K562 (cell line): ENCODE data around the gene ACTRT1. TPM values are rescaled to one million over a fixed set of nuclear protein-coding genes. Genes with fewer than 3 reads are reported as not detected.

Source experiments
- ATAC-seq: fragments of 200-7000 bp; cut with Tn5 transposase; 3 replicates; pipeline ENCODE4 v1.9.1; 2020; ENCODE audit warnings: moderate library complexity
- BruUV-seq: library from RNA; stranded (reverse); fragments of 400-500 nt; replicated peaks from 2 replicates; lab custom pipeline; 2021; lab: Mats Ljungman, UMichigan
- CTCF ChIA-PET: fragments of 300-600 bp; formaldehyde crosslinking; extraction: SDS; loops from one replicate; lab custom pipeline; 2021; ENCODE audit warnings: low intra/inter-chr PET ratio; lab: Yijun Ruan, JAX
- POLR2A ChIA-PET: fragments of 300-600, 350-650 bp; sonication (Branson Sonifier 250); formaldehyde crosslinking; extraction: SDS; loops from one replicate; lab custom pipeline; 2021; ENCODE audit warnings: antibody characterized with exemption, inconsistent platforms; lab: Yijun Ruan, JAX
- DNase-seq, 4 experiments: peaks; one replicate each; pipeline versions ENCODE4 v3.0.0 to v3.0.0-alpha.2; 2011 to 2018; ENCODE audit warnings: low spot score in 3 of 4, mixed read lengths in 3 of 4; ENCODE audit errors: extremely low read depth in 1 of 4
- FAIRE-seq: peaks from 2 replicates; lab custom pipeline; 2011; peaks lifted over from hg19 to GRCh38; lab: Jason Lieb, UNC
- H2AFZ ChIP-seq: 2 replicates; pipeline ENCODE4 v1.6.0; 2011; ENCODE audit warnings: low read depth, low read length, control low read depth, inconsistent platforms
- H3K27ac ChIP-seq: fragments of 200-600 bp; 3 replicates; pipeline ENCODE4 v1.8.0; 2011; ENCODE audit warnings: low read depth, mild to moderate bottlenecking, control low read depth, inconsistent platforms, low read length, moderate library complexity, mixed read lengths; ENCODE audit errors: extremely low read depth
- H3K27me3 ChIP-seq, 2 experiments: fragments of 300-600 bp in 1 of 2; 2 replicates in 1 of 2; 3 replicates in 1 of 2; pipeline versions ENCODE4 v1.6.0 to v1.8.0; 2011; ENCODE audit warnings: inconsistent platforms in 2 of 2, low read length in 2 of 2, mild to moderate bottlenecking in 1 of 2, mixed read lengths in 1 of 2, moderate library complexity in 1 of 2; ENCODE audit not compliant: control insufficient read depth in 2 of 2, insufficient read depth in 2 of 2
- H3K36me3 ChIP-seq: fragments of 300-600 bp; 3 replicates; pipeline ENCODE4 v1.8.0; 2011; ENCODE audit warnings: mild to moderate bottlenecking, low read length, inconsistent platforms; ENCODE audit not compliant: control insufficient read depth, insufficient read depth
- H3K4me1 ChIP-seq, 2 experiments: fragments of 200-600 bp in 1 of 2; replicated peaks in 1 of 2; 2 replicates in 1 of 2; 3 replicates in 1 of 2; pipeline versions ENCODE4 v1.5.1 to v1.8.0; 2011; ENCODE audit warnings: inconsistent platforms in 2 of 2, low read length in 2 of 2, mild to moderate bottlenecking in 1 of 2, mixed read lengths in 1 of 2, moderate library complexity in 1 of 2; ENCODE audit not compliant: control insufficient read depth in 2 of 2, insufficient read depth in 2 of 2
- H3K4me2 ChIP-seq: 2 replicates; pipeline ENCODE4 v1.6.1; 2011; ENCODE audit warnings: low read length, control low read depth, inconsistent platforms, mixed read lengths; ENCODE audit not compliant: insufficient read depth
- H3K4me3 ChIP-seq: fragments of 200-600 bp; sonication (generic), shearing (Covaris generic); 2 replicates; pipeline ENCODE4 v1.5.1; 2016; ENCODE audit warnings: control low read depth, inconsistent platforms
- H3K79me2 ChIP-seq: fragments of 200-600 bp; 3 replicates; pipeline ENCODE4 v1.8.0; 2011; ENCODE audit warnings: low read length, inconsistent platforms; ENCODE audit not compliant: control insufficient read depth, insufficient read depth
- H3K9ac ChIP-seq, 2 experiments: 2 replicates each; pipeline versions ENCODE4 v1.6.0 to v1.6.1; 2011; ENCODE audit warnings: low read depth in 2 of 2, low read length in 2 of 2, control low read depth in 1 of 2, inconsistent platforms in 1 of 2, mild to moderate bottlenecking in 1 of 2, mixed read lengths in 1 of 2; ENCODE audit not compliant: insufficient read depth in 1 of 2
- H3K9me1 ChIP-seq: one replicate; pipeline ENCODE4 v1.6.0; 2011; ENCODE audit warnings: inconsistent platforms, mild to moderate bottlenecking, low read length, moderate library complexity; ENCODE audit not compliant: control insufficient read depth, insufficient read depth
- H3K9me3 ChIP-seq: replicated peaks from 2 replicates; pipeline ENCODE4 v1.5.1; 2011; ENCODE audit warnings: low read depth, low read length, inconsistent platforms; ENCODE audit not compliant: control insufficient read depth, insufficient read depth
- H4K20me1 ChIP-seq: replicated peaks from 2 replicates; pipeline ENCODE4 v1.6.1; 2011; ENCODE audit warnings: low read length, inconsistent platforms, mixed read lengths; ENCODE audit not compliant: control insufficient read depth, insufficient read depth
- BRD4 ChIP-seq: fragments of 200-600 bp; sonication (generic); IDR thresholded peaks from 2 replicates; pipeline ENCODE4 v1.6.1; 2017; ENCODE audit warnings: inconsistent platforms
- BRD9 ChIP-seq: fragments of 450-650 bp; IDR thresholded peaks from 2 replicates; pipeline ENCODE4 v1.6.1; 2018; ENCODE audit warnings: low read depth; ENCODE audit not compliant: partially characterized antibody
- CHD1 ChIP-seq: fragments of 200-600 bp; sonication (generic); IDR thresholded peaks from one replicate; pipeline ENCODE4 v1.6.1; 2012; ENCODE audit warnings: mild to moderate bottlenecking, moderate library complexity, low read length, inconsistent platforms
- L3MBTL2 ChIP-seq: fragments of 450-650 bp; IDR thresholded peaks from 2 replicates; pipeline ENCODE4 v1.6.1; 2016; ENCODE audit warnings: mild to moderate bottlenecking, moderate library complexity
- MTA2 ChIP-seq: fragments of 450-650 bp; IDR thresholded peaks from 2 replicates; pipeline ENCODE4 v1.6.1; 2016; ENCODE audit warnings: low read depth
- NCOA2 ChIP-seq, 2 experiments: fragments of 450-650 bp; IDR thresholded peaks; 2 replicates each; pipeline ENCODE4 v1.6.1; 2018; ENCODE audit warnings: mild to moderate bottlenecking in 2 of 2, moderate library complexity in 1 of 2; ENCODE audit not compliant: partially characterized antibody in 2 of 2
- NCOA4 ChIP-seq: fragments of 450-650 bp; IDR thresholded peaks from 2 replicates; pipeline ENCODE4 v1.6.1; 2018; ENCODE audit warnings: mild to moderate bottlenecking; ENCODE audit not compliant: partially characterized antibody
- SPI1 ChIP-seq: IDR thresholded peaks from 2 replicates; pipeline ENCODE4 v1.6.1; 2011; ENCODE audit warnings: low read depth, low read length, control low read depth, borderline replicate concordance
- ZNF165 ChIP-seq: fragments of 250-450 bp; sonication (Bioruptor Pico); IDR thresholded peaks from 2 replicates; pipeline ENCODE4 v1.4.0; 2020; ENCODE audit warnings: borderline replicate concordance
- ZNF75A ChIP-seq: fragments of 450-650 bp; formaldehyde crosslinking; IDR thresholded peaks from 2 replicates; pipeline ENCODE4 v1.4.0; 2020; ENCODE audit warnings: mild to moderate bottlenecking
- ZNF778 ChIP-seq: fragments of 450-650 bp; formaldehyde crosslinking; IDR thresholded peaks from 2 replicates; pipeline ENCODE4 v1.4.0; 2020; ENCODE audit warnings: mild to moderate bottlenecking, moderate library complexity
- WGBS: fragments of 100-300 bp; shearing (Covaris generic); methylation state at CpG from one replicate; pipeline ENCODE4 v1.1.6; 2016; ENCODE audit warnings: low coverage, mixed read lengths; ENCODE audit not compliant: insufficient coverage; ENCODE audit errors: missing lambda C conversion rate; 5-methylcytosine and 5-hydroxymethylcytosine counted together
- in situ Hi-C: fragments of 300-500 bp; cut with MboI; formaldehyde crosslinking; loops from 4 replicates; pipeline ENCODE4 v1.15.0; 2018; ENCODE audit warnings: inconsistent platforms, mixed read lengths
- intact Hi-C: fragments of 100-400 bp; cut with micrococcal nuclease; formaldehyde crosslinking; loops from 2 replicates; pipeline ENCODE4 v1.14.2; 2022
- polyA plus RNA-seq, 8 experiments: library from polyadenylated mRNA; depleted of rRNA in 4 of 8; stranded (reverse) in 5 of 8; unstranded in 3 of 8; fragments of >200 nt; fragmentation: Nextera tagmentation in 2 of 8; fragmentation: Illumina TruSeq in 1 of 8; extraction: Ambion mirVana in 2 of 8; extraction: Trizol in 1 of 8; gene quantifications; 2 replicates each; pipeline versions ENCODE4 v1.2.1 to v1.2.3, GENCODE V29; 2011 to 2014; ENCODE audit warnings: inconsistent platforms in 1 of 8, missing spikeins in 1 of 8
- total RNA-seq, 7 experiments: library from RNA; depleted of rRNA in 6 of 7; stranded (reverse); fragments of >200 nt in 6 of 7; fragmentation: Illumina TruSeq in 2 of 7; extraction: Trizol in 2 of 7; gene quantifications; 2 replicates each; pipeline versions ENCODE4 v1.2.1 to v1.2.3, GENCODE V29; 2011 to 2021; ENCODE audit warnings: low replicate concordance in 1 of 7
- TF ChIP-seq, protein P1 (sequence below): sonication (generic); formaldehyde crosslinking; IDR thresholded peaks from 2 replicates; pipeline ENCODE4 v1.4.0; 2020; ENCODE audit warnings: mild to moderate bottlenecking, missing genetic modification reagents
- TF ChIP-seq, protein P2 (sequence below): sonication (generic); formaldehyde crosslinking; IDR thresholded peaks from 2 replicates; pipeline ENCODE4 v1.8.0; 2022; ENCODE audit warnings: mild to moderate bottlenecking, missing genetic modification reagents
- TF ChIP-seq, protein P3 (sequence below): fragments of 450-650 bp; formaldehyde crosslinking; IDR thresholded peaks from 2 replicates; pipeline ENCODE4 v1.4.0; 2020; ENCODE audit warnings: mild to moderate bottlenecking

ACTRT1 gene
- total and polyA plus RNA-seq, 9 of the 15 experiments (the other 6 are each of a cell fraction or from before 2014, with no cell fraction given), result not detected

DNA sequence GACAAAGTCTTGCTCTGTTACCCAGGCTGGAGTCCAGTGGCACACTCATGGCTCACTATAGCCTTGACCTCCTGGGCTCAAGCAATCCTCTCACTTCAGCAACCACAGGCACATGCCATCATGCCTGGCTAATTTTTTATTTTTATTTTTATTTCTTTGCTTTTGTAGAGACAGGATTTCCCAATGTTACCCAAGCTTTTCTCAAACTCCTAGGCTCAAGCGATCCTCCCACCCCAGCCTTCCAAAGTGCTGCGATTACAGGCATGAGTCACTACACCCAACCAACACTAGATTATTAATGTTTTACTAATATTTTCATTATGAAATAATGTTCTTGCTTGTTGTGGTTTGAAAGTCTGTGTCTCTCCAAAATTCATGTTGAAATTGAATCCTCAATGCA is 5.2 kb upstream of the ACTRT1 start:
- intact Hi-C loops, result no loop called here
- Histone ChIP-seq H3K4me1 (no peaks in the 10 kb centered on the region), H3K79me2 (no peaks in the 10 kb centered on the region)
- TF ChIP-seq SPI1, result no peak
- TF ChIP-seq BRD4, result no peak
- no peak for TF ChIP-seq NCOA4
- no peak for TF ChIP-seq ZNF778 (CRISPR knock-in tag)
- TF ChIP-seq, all 486 proteins: peak for 0
- no peak overlapping the region for H2AFZ ChIP-seq
- POLR2A ChIA-PET, result no interaction called here
- no peak for ATAC-seq
- in situ Hi-C loops, result no loop called here
- H3K27ac ChIP-seq, result no peak overlapping the region
- H3K4me2 ChIP-seq, result no peak overlapping the region
- no peak for FAIRE-seq
- H3K27me3 ChIP-seq, result no peaks in the 10 kb centered on the region
- whole genome bisulfite sequencing, result 0% methylated on average over 2 of the region's 2 CpGs
- CTCF ChIA-PET, result no interaction called here
- no peaks in the 10 kb centered on the region for H3K9me1 ChIP-seq
- no TSS peak for BruUV-seq
- H3K9ac ChIP-seq, result no peak overlapping the region
- no peaks in the 10 kb centered on the region for H4K20me1 ChIP-seq
- no peaks in the 10 kb centered on the region for H3K36me3 ChIP-seq
- no peak for DNase-seq
- H3K9me3 ChIP-seq, result no peaks in the 10 kb centered on the region
- no peak overlapping the region for H3K4me3 ChIP-seq

DNA sequence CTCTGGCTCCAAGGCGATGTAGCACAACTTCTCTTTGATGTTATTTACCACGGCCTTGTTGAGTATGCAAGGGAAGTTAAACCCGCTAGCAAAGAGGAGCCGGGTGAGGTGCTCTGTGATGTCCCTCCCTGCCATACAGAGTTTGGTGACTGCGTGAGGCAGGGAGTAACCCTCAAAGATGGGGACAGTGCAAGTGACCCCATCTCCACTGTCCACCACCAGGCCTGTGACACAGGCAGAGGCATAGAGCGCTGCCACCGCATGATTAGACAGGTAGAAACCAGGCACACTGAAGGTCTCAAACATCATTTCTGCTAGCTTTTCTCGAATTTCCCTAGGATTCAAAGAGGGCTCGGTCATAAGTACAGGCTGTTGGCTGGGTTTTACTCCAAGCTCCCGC is 677 bp downstream of the ACTRT1 start:
- Histone ChIP-seq H3K9ac (no peak overlapping the region), H3K9me1 (no peaks in the 10 kb centered on the region), H3K4me2 (no peak overlapping the region), H3K36me3 (no peaks in the 10 kb centered on the region), H3K4me1 (no peaks in the 10 kb centered on the region), H3K27me3 (no peaks in the 10 kb centered on the region), H3K9me3 (no peaks in the 10 kb centered on the region), H3K27ac (no peak overlapping the region), H3K79me2 (no peaks in the 10 kb centered on the region), H2AFZ (no peak overlapping the region), H3K4me3 (no peak overlapping the region), H4K20me1 (no peaks in the 10 kb centered on the region)
- DNase-seq, result no peak
- 0% methylated on average over 10 of the region's 10 CpGs for WGBS
- no peak for ATAC-seq
- FAIRE-seq, result no peak
- in situ Hi-C loops (no loop called here), intact Hi-C loops (no loop called here)
- ChIA-PET CTCF (no interaction called here), POLR2A (no interaction called here)
- no TSS peak for BruUV-seq
- TF ChIP-seq CHD1 (no peak), ZNF75A (CRISPR knock-in tag) (no peak), L3MBTL2 (no peak), ZNF165 (no peak), MTA2 (no peak), NCOA2 (IDR thresholded peaks at IDR 0.05; ENCODE audit: partially characterized antibody in 2 of 2) (no peak), BRD9 (no peak)
- TF ChIP-seq, protein P1, sequence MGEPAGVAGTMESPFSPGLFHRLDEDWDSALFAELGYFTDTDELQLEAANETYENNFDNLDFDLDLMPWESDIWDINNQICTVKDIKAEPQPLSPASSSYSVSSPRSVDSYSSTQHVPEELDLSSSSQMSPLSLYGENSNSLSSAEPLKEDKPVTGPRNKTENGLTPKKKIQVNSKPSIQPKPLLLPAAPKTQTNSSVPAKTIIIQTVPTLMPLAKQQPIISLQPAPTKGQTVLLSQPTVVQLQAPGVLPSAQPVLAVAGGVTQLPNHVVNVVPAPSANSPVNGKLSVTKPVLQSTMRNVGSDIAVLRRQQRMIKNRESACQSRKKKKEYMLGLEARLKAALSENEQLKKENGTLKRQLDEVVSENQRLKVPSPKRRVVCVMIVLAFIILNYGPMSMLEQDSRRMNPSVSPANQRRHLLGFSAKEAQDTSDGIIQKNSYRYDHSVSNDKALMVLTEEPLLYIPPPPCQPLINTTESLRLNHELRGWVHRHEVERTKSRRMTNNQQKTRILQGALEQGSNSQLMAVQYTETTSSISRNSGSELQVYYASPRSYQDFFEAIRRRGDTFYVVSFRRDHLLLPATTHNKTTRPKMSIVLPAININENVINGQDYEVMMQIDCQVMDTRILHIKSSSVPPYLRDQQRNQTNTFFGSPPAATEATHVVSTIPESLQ (CRISPR knock-in tag), result no peak
- TF ChIP-seq, protein P2, sequence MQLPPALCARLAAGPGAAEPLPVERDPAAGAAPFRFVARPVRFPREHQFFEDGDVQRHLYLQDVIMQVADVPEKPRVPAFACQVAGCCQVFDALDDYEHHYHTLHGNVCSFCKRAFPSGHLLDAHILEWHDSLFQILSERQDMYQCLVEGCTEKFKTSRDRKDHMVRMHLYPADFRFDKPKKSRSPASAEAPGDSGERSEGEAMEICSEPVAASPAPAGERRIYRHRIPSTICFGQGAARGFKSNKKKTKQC (CRISPR knock-in tag), result no peak
- TF ChIP-seq, protein P3, sequence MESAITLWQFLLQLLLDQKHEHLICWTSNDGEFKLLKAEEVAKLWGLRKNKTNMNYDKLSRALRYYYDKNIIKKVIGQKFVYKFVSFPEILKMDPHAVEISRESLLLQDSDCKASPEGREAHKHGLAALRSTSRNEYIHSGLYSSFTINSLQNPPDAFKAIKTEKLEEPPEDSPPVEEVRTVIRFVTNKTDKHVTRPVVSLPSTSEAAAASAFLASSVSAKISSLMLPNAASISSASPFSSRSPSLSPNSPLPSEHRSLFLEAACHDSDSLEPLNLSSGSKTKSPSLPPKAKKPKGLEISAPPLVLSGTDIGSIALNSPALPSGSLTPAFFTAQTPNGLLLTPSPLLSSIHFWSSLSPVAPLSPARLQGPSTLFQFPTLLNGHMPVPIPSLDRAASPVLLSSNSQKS, result no peak
